GM13977 (cell line): ENCODE measurements around the gene CNTN5.
"Not testable (repeated sequence)": the region's sequence is repeated elsewhere in the genome, so short reads cannot be mapped to it uniquely, and the experiment has no call there.

ENCODE experiments used
- DNase-seq: peaks from one replicate; pipeline ENCODE4 v3.0.0; 2012; ENCODE audit warnings: low spot score
- CTCF ChIP-seq: IDR thresholded peaks from 2 replicates; pipeline ENCODE4 v1.5.1; 2012; ENCODE audit warnings: mild to moderate bottlenecking, control low read depth; ENCODE audit not compliant: insufficient read depth; ENCODE audit errors: extremely low read depth, missing control alignments
- in situ Hi-C: fragments of 300-500 bp; cut with MboI; formaldehyde crosslinking; loops from one replicate; pipeline ENCODE4 v1.12.0; 2022; ENCODE audit warnings: low sequenced_read_pairs, low pct_unique_long_range_greater_than_20kb, mixed read lengths, inconsistent platforms; ENCODE audit not compliant: unreplicated experiment

The CNTN5 gene

GRCh38 chr11:100224541-100225034, 1203.8 kb downstream of the CNTN5 start:
- TF ChIP-seq CTCF, result no peak
- in situ Hi-C loops, result no loop called here
- no peak for DNase-seq

GRCh38 chr11:100229086-100229485, 1208.3 kb downstream of the CNTN5 start:
- no peak for TF ChIP-seq CTCF
- in situ Hi-C loops, result no loop called here
- no peak for DNase-seq

- in situ Hi-C loops, result no loop called here
- DNase-seq, result no peak
- TF ChIP-seq CTCF, result no peak
Measured at GRCh38 chr11:100232006-100232405, 1211.3 kb downstream of the CNTN5 start.

GRCh38 chr11:100235085-100235484, 1214.3 kb downstream of the CNTN5 start:
- TF ChIP-seq CTCF, result no peak
- in situ Hi-C loops, result no loop called here
- DNase-seq, result no peak

GRCh38 chr11:100240025-100240539, 1219.3 kb downstream of the CNTN5 start:
- in situ Hi-C loops, result no loop called here
- no peak for TF ChIP-seq CTCF
- DNase-seq, result no peak

GRCh38 chr11:100247704-100248103, 1227.0 kb downstream of the CNTN5 start:
- in situ Hi-C loops, result no loop called here
- no peak for TF ChIP-seq CTCF
- DNase-seq, result no peak

GRCh38 chr11:100257238-100257803, 1236.6 kb downstream of the CNTN5 start:
- DNase-seq, in situ Hi-C loops: not testable (repeated sequence)
